Endothelial cell of umbilical vein (primary cell): Measurements from ENCODE around the gene CD300LG.

Source experiments
- EZH2 ChIP-seq: IDR thresholded peaks from 2 replicates; pipeline ENCODE4 v1.6.1; 2012; ENCODE audit warnings: borderline replicate concordance, low read depth, mild to moderate bottlenecking, moderate library complexity, low read length, inconsistent platforms; ENCODE audit not compliant: severe bottlenecking
- GATA2 ChIP-seq: IDR thresholded peaks from 2 replicates; pipeline ENCODE4 v1.7.0; 2011; ENCODE audit warnings: low read depth, mild to moderate bottlenecking, moderate library complexity, mixed read lengths, low read length; ENCODE audit not compliant: insufficient read length, insufficient read depth
- JUN ChIP-seq: IDR thresholded peaks from 2 replicates; pipeline ENCODE4 v1.6.1; 2011; ENCODE audit warnings: borderline replicate concordance, low read depth; ENCODE audit not compliant: insufficient read length, insufficient read depth
- POLR2A ChIP-seq: IDR thresholded peaks from 2 replicates; pipeline ENCODE4 v1.6.1; 2012; ENCODE audit warnings: low read depth, mild to moderate bottlenecking, control low read depth, low read length
- POLR2AphosphoS5 ChIP-seq: IDR thresholded peaks from 2 replicates; pipeline ENCODE4 v1.6.1; 2012; ENCODE audit warnings: low read depth, mild to moderate bottlenecking, control low read depth, low read length, moderate library complexity; ENCODE audit not compliant: insufficient read depth
- TF ChIP-seq, protein P1 (sequence below), 2 donors: IDR thresholded peaks; 1 replicate in 1 of 2; 2 replicates in 1 of 2; pipeline ENCODE4 v1.5.1; 2011; ENCODE audit warnings: low read length in 2 of 2, mild to moderate bottlenecking in 2 of 2, moderate library complexity in 2 of 2, control low read depth in 1 of 2, inconsistent platforms in 1 of 2, low read depth in 1 of 2; ENCODE audit not compliant: insufficient read depth in 1 of 2; ENCODE audit errors: extremely low read depth in 1 of 2
- TF ChIP-seq, protein P2 (sequence below): IDR thresholded peaks from 2 replicates; pipeline ENCODE4 v1.6.1; 2011; ENCODE audit not compliant: insufficient read depth, insufficient read length

DNA sequence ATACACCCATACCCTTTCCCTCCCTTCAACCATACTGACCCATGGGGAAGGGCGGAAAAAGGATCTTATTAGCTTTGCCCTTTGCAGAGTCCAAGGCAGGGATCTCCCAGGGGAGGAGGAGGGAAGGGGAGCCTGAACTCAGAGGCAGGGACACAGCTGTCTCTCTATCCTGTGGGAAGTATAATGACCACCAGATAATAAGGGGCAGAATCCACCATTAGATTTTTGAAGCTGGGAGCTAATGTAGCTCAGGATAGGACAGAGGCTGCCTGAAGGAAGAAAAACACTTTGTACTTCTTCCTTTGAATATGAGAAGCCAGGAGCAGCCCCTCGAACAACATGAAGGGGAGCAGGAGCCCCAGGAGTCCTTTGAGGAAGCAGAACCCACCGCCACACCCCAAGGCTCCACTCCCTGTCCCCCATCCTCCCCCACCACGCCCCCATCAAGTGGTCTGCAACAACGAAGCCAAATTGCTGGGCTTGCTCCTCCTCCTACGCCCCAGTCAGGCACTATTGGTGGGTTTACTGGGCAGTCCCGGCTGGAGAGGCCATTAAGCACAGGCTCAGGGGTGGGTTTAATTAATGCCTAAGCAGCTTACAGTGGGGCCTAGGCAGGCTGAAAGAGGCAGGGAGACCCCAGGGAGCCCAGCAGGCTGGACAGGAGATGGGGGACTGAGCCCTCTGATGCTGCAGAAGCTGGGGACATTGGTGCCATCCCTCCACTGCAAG is 55.0 kb downstream of the CD300LG start:
- TF ChIP-seq POLR2A (no peak), JUN (no peak), POLR2AphosphoS5 (no peak), EZH2 (no peak), GATA2 (no peak)
- TF ChIP-seq, protein P1, sequence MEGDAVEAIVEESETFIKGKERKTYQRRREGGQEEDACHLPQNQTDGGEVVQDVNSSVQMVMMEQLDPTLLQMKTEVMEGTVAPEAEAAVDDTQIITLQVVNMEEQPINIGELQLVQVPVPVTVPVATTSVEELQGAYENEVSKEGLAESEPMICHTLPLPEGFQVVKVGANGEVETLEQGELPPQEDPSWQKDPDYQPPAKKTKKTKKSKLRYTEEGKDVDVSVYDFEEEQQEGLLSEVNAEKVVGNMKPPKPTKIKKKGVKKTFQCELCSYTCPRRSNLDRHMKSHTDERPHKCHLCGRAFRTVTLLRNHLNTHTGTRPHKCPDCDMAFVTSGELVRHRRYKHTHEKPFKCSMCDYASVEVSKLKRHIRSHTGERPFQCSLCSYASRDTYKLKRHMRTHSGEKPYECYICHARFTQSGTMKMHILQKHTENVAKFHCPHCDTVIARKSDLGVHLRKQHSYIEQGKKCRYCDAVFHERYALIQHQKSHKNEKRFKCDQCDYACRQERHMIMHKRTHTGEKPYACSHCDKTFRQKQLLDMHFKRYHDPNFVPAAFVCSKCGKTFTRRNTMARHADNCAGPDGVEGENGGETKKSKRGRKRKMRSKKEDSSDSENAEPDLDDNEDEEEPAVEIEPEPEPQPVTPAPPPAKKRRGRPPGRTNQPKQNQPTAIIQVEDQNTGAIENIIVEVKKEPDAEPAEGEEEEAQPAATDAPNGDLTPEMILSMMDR (IDR thresholded peaks at IDR 0.05; ENCODE audit: extremely low read depth in 1 of 2, insufficient read depth in 1 of 2, low read depth in 1 of 2, low read length in 2 of 2), result no peak
- TF ChIP-seq, protein P2, sequence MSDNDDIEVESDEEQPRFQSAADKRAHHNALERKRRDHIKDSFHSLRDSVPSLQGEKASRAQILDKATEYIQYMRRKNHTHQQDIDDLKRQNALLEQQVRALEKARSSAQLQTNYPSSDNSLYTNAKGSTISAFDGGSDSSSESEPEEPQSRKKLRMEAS, result no peak
